Neural cell (in vitro differentiated cells): ENCODE data around the gene MAPRE3.

Experiments
- EP300 ChIP-seq: fragments of 450-650 bp; conservative IDR thresholded peaks from 2 replicates; pipeline ENCODE4 v1.6.1; 2014; ENCODE audit warnings: antibody characterized with exemption, mild to moderate bottlenecking, moderate library complexity; ENCODE audit not compliant: poor library complexity, severe bottlenecking
- EZH2 ChIP-seq: fragments of 200-600, 300-800 bp; shearing (Covaris generic), sonication (generic); IDR thresholded peaks from 2 replicates; pipeline ENCODE4 v1.6.1; 2014; ENCODE audit warnings: antibody characterized with exemption, low read length, borderline replicate concordance, mild to moderate bottlenecking; ENCODE audit not compliant: insufficient read depth, poor library complexity, severe bottlenecking
- MXI1 ChIP-seq: fragments of 450-650 bp; conservative IDR thresholded peaks from 2 replicates; pipeline ENCODE4 v1.6.1; 2014; ENCODE audit warnings: antibody characterized with exemption, mild to moderate bottlenecking; ENCODE audit not compliant: poor library complexity, severe bottlenecking
- POLR2AphosphoS5 ChIP-seq: IDR thresholded peaks from 2 replicates; pipeline ENCODE4 v1.6.1; 2012
- RAD21 ChIP-seq: fragments of 450-650 bp; conservative IDR thresholded peaks from 2 replicates; pipeline ENCODE4 v1.6.1; 2014; ENCODE audit warnings: antibody characterized with exemption, mild to moderate bottlenecking, moderate library complexity
- SMC3 ChIP-seq: fragments of 450-650 bp; conservative IDR thresholded peaks from 2 replicates; pipeline ENCODE4 v1.6.1; 2014; ENCODE audit warnings: antibody characterized with exemption, mild to moderate bottlenecking, moderate library complexity; ENCODE audit not compliant: poor library complexity
- TAF1 ChIP-seq: IDR thresholded peaks from 2 replicates; pipeline ENCODE4 v1.6.1; 2012; ENCODE audit warnings: low read depth
- TF ChIP-seq, protein P1 (sequence below): fragments of 450-650 bp; IDR thresholded peaks from 2 replicates; pipeline ENCODE4 v1.5.1; 2014; ENCODE audit warnings: antibody characterized with exemption, mild to moderate bottlenecking, moderate library complexity; ENCODE audit not compliant: poor library complexity, severe bottlenecking
- TF ChIP-seq, protein P2 (sequence below): IDR thresholded peaks from 2 replicates; pipeline ENCODE4 v1.6.1; 2012; ENCODE audit warnings: borderline replicate concordance

DNA sequence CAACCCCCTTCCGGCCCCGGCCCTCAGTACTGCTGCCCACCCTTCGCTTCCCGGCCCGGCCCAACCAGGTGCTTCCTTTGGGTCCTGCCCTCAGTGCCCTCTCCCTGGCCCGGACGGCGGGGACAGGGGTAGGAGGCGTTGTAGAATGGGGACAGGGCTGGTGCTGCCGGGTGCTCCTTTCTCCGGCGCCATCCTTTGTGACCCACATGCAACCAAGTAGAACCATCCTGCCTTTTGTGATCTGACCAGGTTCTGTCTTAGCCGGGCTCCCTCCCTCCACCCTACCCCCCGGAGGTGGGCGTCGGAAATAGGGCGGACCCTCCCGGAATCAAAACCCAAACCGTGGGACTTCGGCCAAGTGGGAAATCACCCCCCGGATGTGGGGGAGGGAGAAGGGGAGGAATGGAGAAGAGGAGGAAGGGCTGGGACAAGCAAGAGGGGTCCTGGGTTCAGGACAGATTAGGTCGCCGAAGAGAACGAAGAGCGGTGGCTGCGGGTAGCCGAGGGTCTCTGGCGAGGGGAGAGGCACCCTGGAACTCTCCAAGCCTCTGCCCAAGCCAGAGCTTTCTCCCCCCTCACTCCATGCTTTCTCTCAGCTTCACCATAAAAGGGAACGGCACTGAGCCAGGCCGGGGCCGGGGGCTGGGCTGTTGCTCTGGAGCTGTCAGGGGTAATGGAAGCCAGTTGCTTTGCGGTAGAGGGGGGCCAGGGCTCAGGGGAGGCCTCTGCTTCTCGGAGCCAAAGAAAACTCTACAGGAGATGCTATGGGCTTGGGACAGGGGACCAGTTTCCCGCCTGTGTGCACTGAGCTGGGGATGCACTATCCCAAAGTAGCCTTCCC lies 101.8 kb downstream of the MAPRE3 start:
- TF ChIP-seq, protein P1, sequence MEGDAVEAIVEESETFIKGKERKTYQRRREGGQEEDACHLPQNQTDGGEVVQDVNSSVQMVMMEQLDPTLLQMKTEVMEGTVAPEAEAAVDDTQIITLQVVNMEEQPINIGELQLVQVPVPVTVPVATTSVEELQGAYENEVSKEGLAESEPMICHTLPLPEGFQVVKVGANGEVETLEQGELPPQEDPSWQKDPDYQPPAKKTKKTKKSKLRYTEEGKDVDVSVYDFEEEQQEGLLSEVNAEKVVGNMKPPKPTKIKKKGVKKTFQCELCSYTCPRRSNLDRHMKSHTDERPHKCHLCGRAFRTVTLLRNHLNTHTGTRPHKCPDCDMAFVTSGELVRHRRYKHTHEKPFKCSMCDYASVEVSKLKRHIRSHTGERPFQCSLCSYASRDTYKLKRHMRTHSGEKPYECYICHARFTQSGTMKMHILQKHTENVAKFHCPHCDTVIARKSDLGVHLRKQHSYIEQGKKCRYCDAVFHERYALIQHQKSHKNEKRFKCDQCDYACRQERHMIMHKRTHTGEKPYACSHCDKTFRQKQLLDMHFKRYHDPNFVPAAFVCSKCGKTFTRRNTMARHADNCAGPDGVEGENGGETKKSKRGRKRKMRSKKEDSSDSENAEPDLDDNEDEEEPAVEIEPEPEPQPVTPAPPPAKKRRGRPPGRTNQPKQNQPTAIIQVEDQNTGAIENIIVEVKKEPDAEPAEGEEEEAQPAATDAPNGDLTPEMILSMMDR, result no peak
- no peak for TF ChIP-seq TAF1
- no peak for TF ChIP-seq EP300
- TF ChIP-seq MXI1, result no peak
- no peak for TF ChIP-seq EZH2
- TF ChIP-seq, protein P2, sequence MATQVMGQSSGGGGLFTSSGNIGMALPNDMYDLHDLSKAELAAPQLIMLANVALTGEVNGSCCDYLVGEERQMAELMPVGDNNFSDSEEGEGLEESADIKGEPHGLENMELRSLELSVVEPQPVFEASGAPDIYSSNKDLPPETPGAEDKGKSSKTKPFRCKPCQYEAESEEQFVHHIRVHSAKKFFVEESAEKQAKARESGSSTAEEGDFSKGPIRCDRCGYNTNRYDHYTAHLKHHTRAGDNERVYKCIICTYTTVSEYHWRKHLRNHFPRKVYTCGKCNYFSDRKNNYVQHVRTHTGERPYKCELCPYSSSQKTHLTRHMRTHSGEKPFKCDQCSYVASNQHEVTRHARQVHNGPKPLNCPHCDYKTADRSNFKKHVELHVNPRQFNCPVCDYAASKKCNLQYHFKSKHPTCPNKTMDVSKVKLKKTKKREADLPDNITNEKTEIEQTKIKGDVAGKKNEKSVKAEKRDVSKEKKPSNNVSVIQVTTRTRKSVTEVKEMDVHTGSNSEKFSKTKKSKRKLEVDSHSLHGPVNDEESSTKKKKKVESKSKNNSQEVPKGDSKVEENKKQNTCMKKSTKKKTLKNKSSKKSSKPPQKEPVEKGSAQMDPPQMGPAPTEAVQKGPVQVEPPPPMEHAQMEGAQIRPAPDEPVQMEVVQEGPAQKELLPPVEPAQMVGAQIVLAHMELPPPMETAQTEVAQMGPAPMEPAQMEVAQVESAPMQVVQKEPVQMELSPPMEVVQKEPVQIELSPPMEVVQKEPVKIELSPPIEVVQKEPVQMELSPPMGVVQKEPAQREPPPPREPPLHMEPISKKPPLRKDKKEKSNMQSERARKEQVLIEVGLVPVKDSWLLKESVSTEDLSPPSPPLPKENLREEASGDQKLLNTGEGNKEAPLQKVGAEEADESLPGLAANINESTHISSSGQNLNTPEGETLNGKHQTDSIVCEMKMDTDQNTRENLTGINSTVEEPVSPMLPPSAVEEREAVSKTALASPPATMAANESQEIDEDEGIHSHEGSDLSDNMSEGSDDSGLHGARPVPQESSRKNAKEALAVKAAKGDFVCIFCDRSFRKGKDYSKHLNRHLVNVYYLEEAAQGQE, result peak; percentile 21
- TF ChIP-seq POLR2AphosphoS5, result peak; percentile 47
- no peak for TF ChIP-seq SMC3
- no peak for TF ChIP-seq RAD21
